HCT116 (cell line): ENCODE data around the gene TECPR1. TPM values are rescaled to one million over a fixed set of nuclear protein-coding genes. Genes with fewer than 3 reads are reported as not detected.

Experiments used
- ATAC-seq: fragments of 200-7000 bp; cut with Tn5 transposase; 2 replicates; pipeline ENCODE4 v1.9.1; 2020; ENCODE audit warnings: mild to moderate bottlenecking, moderate library complexity
- BruUV-seq: library from RNA; stranded (reverse); fragments of 400-500 nt; replicated peaks from 2 replicates; lab custom pipeline; 2021; lab: Mats Ljungman, UMichigan
- CTCF ChIA-PET: fragments of 300-600 bp; sonication (Branson Sonifier 250); formaldehyde crosslinking; loops from one replicate; lab custom pipeline; 2021; ENCODE audit warnings: antibody characterized with exemption; lab: Charles Lee
- POLR2A ChIA-PET: fragments of 300-600, 350-600 bp; sonication (Branson Sonifier 250); formaldehyde crosslinking; loops from one replicate; lab custom pipeline; 2021; ENCODE audit warnings: antibody characterized with exemption; lab: Charles Lee
- RAD21 ChIA-PET, 2 experiments: fragments of 300-600 bp; sonication (Branson Sonifier 250); formaldehyde crosslinking; loops; one replicate each; lab custom pipeline; 2023; ENCODE audit warnings: low total read pairs in 2 of 2; ENCODE audit not compliant: uncharacterized antibody in 2 of 2, unreplicated experiment in 2 of 2, low non-redundant PET in 1 of 2; lab: Charles Lee
- DNase-seq: peaks from one replicate; pipeline ENCODE4 v3.0.0-alpha.2; 2010; ENCODE audit warnings: low read depth, low spot score
- H2AFZ ChIP-seq: fragments of 200-600 bp; shearing (Covaris generic), sonication (generic); 2 replicates; pipeline ENCODE4 v1.6.1; 2017; ENCODE audit warnings: low read depth, mixed run types, mixed read lengths, antibody characterized with exemption, low read length; ENCODE audit not compliant: poor library complexity, severe bottlenecking
- H3K27ac ChIP-seq: 2 replicates; pipeline ENCODE4 v1.5.1; 2012; ENCODE audit warnings: low read depth, low read length
- H3K27me3 ChIP-seq: fragments of 200-600 bp; sonication (generic); 2 replicates; pipeline ENCODE4 v1.6.1; 2016; ENCODE audit warnings: mixed run types, low read length, mixed read lengths; ENCODE audit not compliant: insufficient read depth
- H3K36me3 ChIP-seq, 2 experiments: fragments of 200-500 bp in 1 of 2; fragments of 200-600 bp in 1 of 2; sonication (Bioruptor generic) in 1 of 2; sonication (generic) in 1 of 2; 2 replicates each; pipeline versions ENCODE4 v1.5.1 to v1.6.1; 2014 to 2016; ENCODE audit warnings: low read length in 2 of 2, inconsistent platforms in 1 of 2, mixed read lengths in 1 of 2, mixed run types in 1 of 2; ENCODE audit not compliant: insufficient read depth in 2 of 2, control insufficient read depth in 1 of 2
- H3K4me1 ChIP-seq, 2 experiments: fragments of 200-600 bp in 1 of 2; sonication (generic) in 1 of 2; 2 replicates each; pipeline versions ENCODE4 v1.5.1 to v1.6.1; 2012 to 2017; ENCODE audit warnings: low read length in 2 of 2, inconsistent platforms in 1 of 2, mild to moderate bottlenecking in 1 of 2, mixed read lengths in 1 of 2, mixed run types in 1 of 2, moderate library complexity in 1 of 2; ENCODE audit not compliant: insufficient read depth in 2 of 2, control insufficient read depth in 1 of 2
- H3K4me2 ChIP-seq: fragments of 200-600 bp; sonication (generic); 2 replicates; pipeline ENCODE4 v1.6.1; 2017; ENCODE audit warnings: mixed run types, low read length, mixed read lengths
- H3K4me3 ChIP-seq, 2 experiments: fragments of 200-600 bp in 1 of 2; sonication (generic) in 1 of 2; replicated peaks in 1 of 2; 2 replicates each; pipeline ENCODE4 v1.5.1; 2011 to 2016; ENCODE audit warnings: low read length in 2 of 2, control low read depth in 1 of 2, low read depth in 1 of 2, mild to moderate bottlenecking in 1 of 2, mixed read lengths in 1 of 2, mixed run types in 1 of 2
- H3K79me2 ChIP-seq: fragments of 200-600 bp; sonication (generic); 2 replicates; pipeline ENCODE4 v1.6.1; 2017; ENCODE audit warnings: mild to moderate bottlenecking, mixed run types, low read length, moderate library complexity, mixed read lengths; ENCODE audit not compliant: insufficient read depth
- H3K9ac ChIP-seq: fragments of 200-600 bp; sonication (generic); 2 replicates; pipeline ENCODE4 v1.6.1; 2016; ENCODE audit warnings: low read length, mixed read lengths
- H3K9me2 ChIP-seq: fragments of 200-600 bp; sonication (generic), shearing (Covaris generic); 2 replicates; pipeline ENCODE4 v1.6.1; 2017; ENCODE audit warnings: mixed run types, mild to moderate bottlenecking, moderate library complexity; ENCODE audit not compliant: insufficient read depth
- H3K9me3 ChIP-seq, 2 experiments: fragments of 200-500 bp in 1 of 2; fragments of 200-600 bp in 1 of 2; sonication (Bioruptor generic) in 1 of 2; sonication (generic) in 1 of 2; 2 replicates each; pipeline ENCODE4 v1.6.1; 2014 to 2017; ENCODE audit warnings: low read length in 2 of 2, mixed read lengths in 2 of 2, inconsistent platforms in 1 of 2, low read depth in 1 of 2, mild to moderate bottlenecking in 1 of 2, mixed run types in 1 of 2, moderate library complexity in 1 of 2; ENCODE audit not compliant: control insufficient read depth in 1 of 2, insufficient read depth in 1 of 2
- H4K20me1 ChIP-seq: fragments of 200-600 bp; sonication (generic), shearing (Covaris generic); 2 replicates; pipeline ENCODE4 v1.6.1; 2017; ENCODE audit warnings: mixed run types, mild to moderate bottlenecking, moderate library complexity; ENCODE audit not compliant: insufficient read depth
- CBX3 ChIP-seq: IDR thresholded peaks from 2 replicates; pipeline ENCODE4 v1.6.1; 2012; ENCODE audit warnings: low read depth
- EGR1 ChIP-seq: IDR thresholded peaks from 2 replicates; pipeline ENCODE4 v1.6.1; 2012; ENCODE audit warnings: low read depth
- ELF1 ChIP-seq: IDR thresholded peaks from 2 replicates; pipeline ENCODE4 v1.6.1; 2012; ENCODE audit warnings: low read depth, borderline replicate concordance
- EZH2 ChIP-seq: fragments of 200-600 bp; sonication (generic); IDR thresholded peaks from 2 replicates; pipeline ENCODE4 v1.6.1; 2017; ENCODE audit warnings: antibody characterized with exemption, mixed run types
- JUND ChIP-seq: IDR thresholded peaks from 2 replicates; pipeline ENCODE4 v1.6.1; 2012
- POLR2AphosphoS5 ChIP-seq: IDR thresholded peaks from 2 replicates; pipeline ENCODE4 v1.6.1; 2011; ENCODE audit warnings: mild to moderate bottlenecking, low read depth, low read length, moderate library complexity
- RAD21 ChIP-seq: IDR thresholded peaks from 2 replicates; pipeline ENCODE4 v1.6.1; 2012; ENCODE audit warnings: low read depth, mild to moderate bottlenecking
- SIN3A ChIP-seq: IDR thresholded peaks from 2 replicates; pipeline ENCODE4 v1.6.1; 2012; ENCODE audit warnings: low read depth
- SP1 ChIP-seq: IDR thresholded peaks from 2 replicates; pipeline ENCODE4 v1.6.1; 2012; ENCODE audit warnings: low read depth
- ZFX ChIP-seq: fragments of 450-650 bp; IDR thresholded peaks from 2 replicates; pipeline ENCODE4 v1.6.1; 2017
- intact Hi-C: fragments of 100-400 bp; cut with micrococcal nuclease; formaldehyde crosslinking; loops from 2 replicates; pipeline ENCODE4 v1.10.0; 2022
- total RNA-seq: library from RNA; stranded (reverse); gene quantifications from one replicate; pipeline ENCODE4 v1.2.1, GENCODE V29; 2021; ENCODE audit not compliant: unreplicated experiment
- TF ChIP-seq, protein P1 (sequence below), 3 experiments: fragments of 200-600 bp in 1 of 3; sonication (generic) in 1 of 3; IDR thresholded peaks in 2 of 3; conservative IDR thresholded peaks in 1 of 3; 2 replicates each; pipeline ENCODE4 v1.5.1; 2012 to 2017; ENCODE audit warnings: low read depth in 2 of 3, low read length in 2 of 3, antibody characterized with exemption in 1 of 3, borderline replicate concordance in 1 of 3, control low read depth in 1 of 3, mild to moderate bottlenecking in 1 of 3, mixed read lengths in 1 of 3, mixed run types in 1 of 3, moderate library complexity in 1 of 3; ENCODE audit not compliant: insufficient read depth in 1 of 3

Gene TECPR1
- total RNA-seq, 1 experiment from 2014 or later = 19.9 TPM

- TF ChIP-seq EZH2 = no peak
- no peak for TF ChIP-seq CBX3
- TF ChIP-seq JUND = no peak
- TF ChIP-seq EGR1 = no peak
These were observed 42.9 kb upstream of the TECPR1 start (continued) for GRCh38 chr7:98294798-98295382.

- Histone ChIP-seq H3K4me1 (peaks cover 0 to 18% of the 10 kb centered on the region in 2 experiments; a peak in 2 of 4 replicates), H3K9me2 (no peaks in the 10 kb centered on the region), H3K27me3 (no peaks in the 10 kb centered on the region), H3K36me3 (peaks cover 10 to 32% of the 10 kb centered on the region in 2 experiments; a peak in 3 of 4 replicates), H3K4me2 (no peak overlapping the region), H4K20me1 (no peaks in the 10 kb centered on the region), H3K9me3 (no peaks in the 10 kb centered on the region), H2AFZ (no peak overlapping the region), H3K4me3 (no peak overlapping the region), H3K79me2 (peaks cover 52% of the 10 kb centered on the region), H3K27ac (peak overlapping the region; percentile 21; the same call in 1 of the 2 replicates), H3K9ac (no peak overlapping the region)
- ChIA-PET CTCF (interaction anchor here (0.9 to 2.1 kb wide), 4 partner anchors 77 to 451 kb away, joined by 3 to 7 read pairs (median 4); partner anchors contain the start of gene BAIAP2L1), RAD21 (no interaction called here), POLR2A (no interaction called here)
- intact Hi-C loops = loop anchor here (1.0 to 2.0 kb wide), 4 partner anchors 107 to 542 kb away; partner anchors contain the start of gene BAIAP2L1
- no TSS peak for BruUV-seq
- no peak for DNase-seq
- no peak for TF ChIP-seq RAD21
- TF ChIP-seq SIN3A = no peak
- no peak for TF ChIP-seq SP1
- TF ChIP-seq ELF1 = no peak
- TF ChIP-seq ZFX = no peak
- TF ChIP-seq, protein P1, sequence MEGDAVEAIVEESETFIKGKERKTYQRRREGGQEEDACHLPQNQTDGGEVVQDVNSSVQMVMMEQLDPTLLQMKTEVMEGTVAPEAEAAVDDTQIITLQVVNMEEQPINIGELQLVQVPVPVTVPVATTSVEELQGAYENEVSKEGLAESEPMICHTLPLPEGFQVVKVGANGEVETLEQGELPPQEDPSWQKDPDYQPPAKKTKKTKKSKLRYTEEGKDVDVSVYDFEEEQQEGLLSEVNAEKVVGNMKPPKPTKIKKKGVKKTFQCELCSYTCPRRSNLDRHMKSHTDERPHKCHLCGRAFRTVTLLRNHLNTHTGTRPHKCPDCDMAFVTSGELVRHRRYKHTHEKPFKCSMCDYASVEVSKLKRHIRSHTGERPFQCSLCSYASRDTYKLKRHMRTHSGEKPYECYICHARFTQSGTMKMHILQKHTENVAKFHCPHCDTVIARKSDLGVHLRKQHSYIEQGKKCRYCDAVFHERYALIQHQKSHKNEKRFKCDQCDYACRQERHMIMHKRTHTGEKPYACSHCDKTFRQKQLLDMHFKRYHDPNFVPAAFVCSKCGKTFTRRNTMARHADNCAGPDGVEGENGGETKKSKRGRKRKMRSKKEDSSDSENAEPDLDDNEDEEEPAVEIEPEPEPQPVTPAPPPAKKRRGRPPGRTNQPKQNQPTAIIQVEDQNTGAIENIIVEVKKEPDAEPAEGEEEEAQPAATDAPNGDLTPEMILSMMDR (IDR thresholded peaks at IDR 0.05 in 2 of 3, conservative IDR thresholded peaks at IDR 0.05 in 1 of 3; ENCODE audit: borderline replicate concordance in 1 of 3, insufficient read depth in 1 of 3, low read depth in 2 of 3, low read length in 2 of 3) = no peak
- no peak for TF ChIP-seq JUND
- no peak for TF ChIP-seq POLR2AphosphoS5
- ATAC-seq = no peak
These were observed 42.3 kb upstream of the TECPR1 start for GRCh38 chr7:98294326-98294725.
